HepG2 (cell line): Measurements from ENCODE around the gene TLK1. TPM values are rescaled to one million over a fixed set of nuclear protein-coding genes. Genes with fewer than 3 reads are reported as not detected.

Experiments used
- ARNT2 ChIP-seq: sonication (generic); formaldehyde crosslinking; IDR thresholded peaks from 2 replicates; pipeline ENCODE4 v1.8.0; 2022; ENCODE audit warnings: mild to moderate bottlenecking, low read depth, missing genetic modification reagents, moderate library complexity
- CBX2 ChIP-seq, 2 experiments: fragments of 200-600 bp in 1 of 2; sonication (generic); formaldehyde crosslinking in 1 of 2; IDR thresholded peaks; 2 replicates each; pipeline versions ENCODE4 v1.7.0 to v1.8.1; 2018 to 2022; ENCODE audit warnings: low read depth in 2 of 2, low read length in 1 of 2, mild to moderate bottlenecking in 1 of 2, missing genetic modification reagents in 1 of 2
- JARID2 ChIP-seq: sonication (generic); formaldehyde crosslinking; IDR thresholded peaks from 2 replicates; pipeline ENCODE4 v1.8.1; 2023; ENCODE audit warnings: missing genetic modification reagents, inconsistent platforms; ENCODE audit not compliant: insufficient replicate concordance
- MYC ChIP-seq: sonication (generic); formaldehyde crosslinking; IDR thresholded peaks from 2 replicates; pipeline ENCODE4 v1.9.0; 2021; ENCODE audit warnings: missing genetic modification reagents, borderline replicate concordance
- NFKB2 ChIP-seq: sonication (generic); formaldehyde crosslinking; IDR thresholded peaks from 2 replicates; pipeline ENCODE4 v1.4.0; 2020; ENCODE audit warnings: missing genetic modification reagents, borderline replicate concordance
- NFYC ChIP-seq: IDR thresholded peaks from 2 replicates; pipeline ENCODE4 v1.6.1; 2016; ENCODE audit warnings: missing genetic modification reagents, missing compliant biosample characterization
- NR2F1 ChIP-seq, 2 experiments: fragments of 450-650 bp in 1 of 2; formaldehyde crosslinking in 1 of 2; IDR thresholded peaks; 2 replicates each; pipeline versions ENCODE4 v1.5.0 to v1.6.1; 2016 to 2020; ENCODE audit warnings: mild to moderate bottlenecking in 1 of 2, missing compliant biosample characterization in 1 of 2, missing genetic modification reagents in 1 of 2, moderate library complexity in 1 of 2
- RELA ChIP-seq: sonication (generic); formaldehyde crosslinking; IDR thresholded peaks from 2 replicates; pipeline ENCODE4 v1.4.0; 2020; ENCODE audit warnings: missing genetic modification reagents
- SKI ChIP-seq: fragments of 450-650 bp; IDR thresholded peaks from one replicate; pipeline ENCODE4 v1.6.1; 2018; ENCODE audit warnings: mild to moderate bottlenecking; ENCODE audit not compliant: partially characterized antibody
- SP5 ChIP-seq: IDR thresholded peaks from 2 replicates; pipeline ENCODE4 v1.6.1; 2016; ENCODE audit warnings: low read depth, borderline replicate concordance
- ZNF430 ChIP-seq: sonication (generic); formaldehyde crosslinking; IDR thresholded peaks from 2 replicates; pipeline ENCODE4 v1.9.0; 2021; ENCODE audit warnings: mild to moderate bottlenecking, missing genetic modification reagents
- ZNF589 ChIP-seq: sonication (generic); formaldehyde crosslinking; conservative IDR thresholded peaks from 2 replicates; pipeline ENCODE4 v1.8.0; 2022; ENCODE audit warnings: mild to moderate bottlenecking, moderate library complexity, missing genetic modification reagents
- ZNF639 ChIP-seq: conservative IDR thresholded peaks from 2 replicates; pipeline ENCODE4 v1.6.1; 2018; ENCODE audit warnings: missing genetic modification reagents
- ZNF652 ChIP-seq: IDR thresholded peaks from 2 replicates; pipeline ENCODE4 v1.6.1; 2016; ENCODE audit warnings: low read depth, borderline replicate concordance
- polyA plus RNA-seq, 8 experiments: library from polyadenylated mRNA; depleted of rRNA in 3 of 8; stranded (reverse) in 7 of 8; unstranded in 1 of 8; fragments of >200 nt; fragmentation: Illumina TruSeq in 4 of 8; extraction: Trizol in 4 of 8; gene quantifications; 2 replicates each; pipeline versions ENCODE4 v1.2.1 to v1.2.3, GENCODE V29; 2011 to 2016; ENCODE audit warnings: low read depth in 4 of 8, missing spikeins in 1 of 8, mixed read lengths in 1 of 8; ENCODE audit not compliant: insufficient read depth in 1 of 8
- total RNA-seq, 5 experiments: library from RNA; depleted of rRNA; stranded (reverse); fragments of >200 nt; fragmentation: Illumina TruSeq; extraction: Trizol; gene quantifications; 2 replicates each; pipeline ENCODE4 v1.2.3, GENCODE V29; 2016; ENCODE audit warnings: low read depth in 1 of 5
- TF ChIP-seq, protein P1 (sequence below): sonication (generic); formaldehyde crosslinking; IDR thresholded peaks from 2 replicates; pipeline ENCODE4 v1.4.0; 2020; ENCODE audit warnings: mild to moderate bottlenecking, missing genetic modification reagents
- TF ChIP-seq, protein P2 (sequence below): IDR thresholded peaks from 2 replicates; pipeline ENCODE4 v1.6.1; 2016; ENCODE audit warnings: low read depth, borderline replicate concordance
- TF ChIP-seq, protein P3 (sequence below): sonication (generic); formaldehyde crosslinking; IDR thresholded peaks from 2 replicates; pipeline ENCODE4 v1.8.1; 2023; ENCODE audit warnings: mild to moderate bottlenecking, inconsistent platforms, moderate library complexity, missing genetic modification reagents, borderline replicate concordance
- TF ChIP-seq, protein P4 (sequence below): sonication (generic); formaldehyde crosslinking; IDR thresholded peaks from 2 replicates; pipeline ENCODE4 v1.8.1; 2023; ENCODE audit warnings: mild to moderate bottlenecking, missing genetic modification reagents
- TF ChIP-seq, protein P5 (sequence below): sonication (generic); formaldehyde crosslinking; IDR thresholded peaks from 2 replicates; pipeline ENCODE4 v1.5.1; 2020; ENCODE audit warnings: mild to moderate bottlenecking, missing genetic modification reagents

The TLK1 gene
- total and polyA plus RNA-seq, 2 of the 13 experiments (the other 11 are each of a cell fraction or from before 2014, with no cell fraction given), result 16.8 to 28.7 TPM

DNA sequence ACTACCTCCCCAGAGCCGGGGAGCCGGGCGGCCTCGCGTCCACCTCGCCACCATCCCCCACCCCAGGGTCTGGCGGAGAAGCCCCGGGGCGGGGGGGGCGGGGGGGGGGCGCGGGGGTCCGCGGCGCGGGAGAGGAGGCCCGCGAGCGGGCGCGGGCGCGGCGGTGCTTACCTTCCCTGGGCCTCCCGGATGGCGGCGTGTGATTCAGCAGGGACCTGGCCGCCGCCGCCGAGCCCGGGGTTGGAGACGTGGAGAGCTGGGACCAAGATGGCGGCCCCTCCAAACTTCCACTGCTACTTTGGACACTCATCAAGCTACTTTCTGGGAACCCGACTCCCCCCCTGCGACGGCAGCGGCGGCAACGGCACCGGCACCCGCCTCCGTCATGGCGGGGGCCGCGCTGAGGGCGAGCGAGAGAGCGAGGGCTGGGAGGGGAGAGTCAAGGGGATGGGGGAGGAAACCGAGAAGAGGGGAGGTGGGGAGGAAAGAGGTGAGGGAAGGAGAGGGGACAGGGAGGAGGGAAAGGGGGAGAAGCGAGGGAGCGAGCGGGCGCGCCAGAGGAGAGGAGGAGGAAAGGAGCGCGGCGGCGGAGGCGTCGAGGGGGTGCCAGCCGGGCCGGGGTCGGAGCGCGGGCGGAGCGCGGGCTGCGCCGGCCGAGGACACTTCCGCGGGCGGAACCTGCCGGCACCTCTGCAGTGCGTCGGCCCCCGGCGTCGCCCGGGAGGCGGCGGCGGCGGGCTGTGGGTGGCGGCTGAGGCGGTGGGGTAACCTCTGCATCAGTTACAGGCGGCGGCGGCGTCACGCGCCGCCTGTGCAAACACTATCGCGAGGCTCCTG is at the start of gene TLK1 (continued):
- TF ChIP-seq JARID2 (CRISPR knock-in tag) (no peak), MYC (CRISPR knock-in tag) (peak; percentile 12; the same call in 1 of the 2 replicates), CBX2 (IDR thresholded peaks at IDR 0.05; ENCODE audit: low read depth, low read length) (no peak), CBX2 (CRISPR knock-in tag; IDR thresholded peaks at IDR 0.05; ENCODE audit: low read depth) (no peak), RELA (CRISPR knock-in tag) (no peak), ZNF639 (CRISPR knock-in tag) (peak; percentile 82), ZNF589 (no peak; the same call in 1 of the 2 replicates), SKI (peak; percentile 93), NFYC (CRISPR knock-in tag) (no peak), SP5 (CRISPR knock-in tag) (no peak), ZNF430 (CRISPR knock-in tag) (peak; percentile 33; the same call in 1 of the 2 replicates), ARNT2 (CRISPR knock-in tag) (peak; percentile 69), NFKB2 (CRISPR knock-in tag) (0 out of 2 replicates have a peak, but pooled peaks have one; percentile 3), ZNF652 (no peak), NR2F1 (CRISPR knock-in tag; IDR thresholded peaks at IDR 0.05) (no peak)
- TF ChIP-seq, protein P1, sequence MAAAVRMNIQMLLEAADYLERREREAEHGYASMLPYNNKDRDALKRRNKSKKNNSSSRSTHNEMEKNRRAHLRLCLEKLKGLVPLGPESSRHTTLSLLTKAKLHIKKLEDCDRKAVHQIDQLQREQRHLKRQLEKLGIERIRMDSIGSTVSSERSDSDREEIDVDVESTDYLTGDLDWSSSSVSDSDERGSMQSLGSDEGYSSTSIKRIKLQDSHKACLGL (CRISPR knock-in tag), result peak; percentile 43; the same call in 1 of the 2 replicates
- TF ChIP-seq, protein P2, sequence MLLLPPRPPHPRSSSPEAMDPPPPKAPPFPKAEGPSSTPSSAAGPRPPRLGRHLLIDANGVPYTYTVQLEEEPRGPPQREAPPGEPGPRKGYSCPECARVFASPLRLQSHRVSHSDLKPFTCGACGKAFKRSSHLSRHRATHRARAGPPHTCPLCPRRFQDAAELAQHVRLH (CRISPR knock-in tag), result no peak
- TF ChIP-seq, protein P3, sequence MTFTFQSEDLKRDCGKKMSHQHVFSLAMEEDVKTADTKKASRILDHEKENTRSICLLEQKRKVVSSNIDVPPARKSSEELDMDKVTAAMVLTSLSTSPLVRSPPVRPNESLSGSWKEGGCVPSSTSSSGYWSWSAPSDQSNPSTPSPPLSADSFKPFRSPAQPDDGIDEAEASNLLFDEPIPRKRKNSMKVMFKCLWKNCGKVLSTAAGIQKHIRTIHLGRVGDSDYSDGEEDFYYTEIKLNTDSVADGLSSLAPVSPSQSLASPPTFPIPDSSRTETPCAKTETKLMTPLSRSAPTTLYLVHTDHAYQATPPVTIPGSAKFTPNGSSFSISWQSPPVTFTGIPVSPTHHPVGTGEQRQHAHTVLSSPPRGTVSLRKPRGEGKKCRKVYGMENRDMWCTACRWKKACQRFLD, result peak; percentile 77; the same call in 1 of the 2 replicates
- TF ChIP-seq, protein P4, sequence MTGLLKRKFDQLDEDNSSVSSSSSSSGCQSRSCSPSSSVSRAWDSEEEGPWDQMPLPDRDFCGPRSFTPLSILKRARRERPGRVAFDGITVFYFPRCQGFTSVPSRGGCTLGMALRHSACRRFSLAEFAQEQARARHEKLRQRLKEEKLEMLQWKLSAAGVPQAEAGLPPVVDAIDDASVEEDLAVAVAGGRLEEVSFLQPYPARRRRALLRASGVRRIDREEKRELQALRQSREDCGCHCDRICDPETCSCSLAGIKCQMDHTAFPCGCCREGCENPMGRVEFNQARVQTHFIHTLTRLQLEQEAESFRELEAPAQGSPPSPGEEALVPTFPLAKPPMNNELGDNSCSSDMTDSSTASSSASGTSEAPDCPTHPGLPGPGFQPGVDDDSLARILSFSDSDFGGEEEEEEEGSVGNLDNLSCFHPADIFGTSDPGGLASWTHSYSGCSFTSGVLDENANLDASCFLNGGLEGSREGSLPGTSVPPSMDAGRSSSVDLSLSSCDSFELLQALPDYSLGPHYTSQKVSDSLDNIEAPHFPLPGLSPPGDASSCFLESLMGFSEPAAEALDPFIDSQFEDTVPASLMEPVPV (CRISPR knock-in tag), result no peak; the same call in 1 of the 2 replicates
- TF ChIP-seq, protein P5, sequence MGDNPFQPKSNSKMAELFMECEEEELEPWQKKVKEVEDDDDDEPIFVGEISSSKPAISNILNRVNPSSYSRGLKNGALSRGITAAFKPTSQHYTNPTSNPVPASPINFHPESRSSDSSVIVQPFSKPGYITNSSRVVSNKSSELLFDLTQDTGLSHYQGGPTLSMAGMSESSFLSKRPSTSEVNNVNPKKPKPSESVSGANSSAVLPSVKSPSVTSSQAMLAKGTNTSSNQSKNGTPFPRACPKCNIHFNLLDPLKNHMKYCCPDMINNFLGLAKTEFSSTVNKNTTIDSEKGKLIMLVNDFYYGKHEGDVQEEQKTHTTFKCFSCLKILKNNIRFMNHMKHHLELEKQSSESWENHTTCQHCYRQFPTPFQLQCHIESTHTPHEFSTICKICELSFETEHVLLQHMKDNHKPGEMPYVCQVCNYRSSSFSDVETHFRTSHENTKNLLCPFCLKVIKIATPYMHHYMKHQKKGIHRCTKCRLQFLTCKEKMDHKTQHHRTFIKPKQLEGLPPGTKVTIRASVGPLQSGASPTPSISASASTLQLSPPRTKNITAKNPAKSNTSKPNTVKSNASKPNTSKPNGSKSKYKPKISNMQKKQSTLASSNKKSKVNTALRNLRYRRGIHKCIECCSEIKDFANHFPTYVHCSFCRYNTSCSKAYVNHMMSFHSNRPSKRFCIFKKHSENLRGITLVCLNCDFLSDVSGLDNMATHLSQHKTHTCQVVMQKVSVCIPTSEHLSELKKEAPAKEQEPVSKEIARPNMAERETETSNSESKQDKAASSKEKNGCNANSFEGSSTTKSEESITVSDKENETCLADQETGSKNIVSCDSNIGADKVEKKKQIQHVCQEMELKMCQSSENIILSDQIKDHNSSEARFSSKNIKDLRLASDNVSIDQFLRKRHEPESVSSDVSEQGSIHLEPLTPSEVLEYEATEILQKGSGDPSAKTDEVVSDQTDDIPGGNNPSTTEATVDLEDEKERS (CRISPR knock-in tag), result no peak
